Measurements from ENCODE around the gene FUT9. TPM values are rescaled to one million over a fixed set of nuclear protein-coding genes. Genes with fewer than 3 reads are reported as not detected.

Gene FUT9
- total RNA-seq, 1 donor from 2014 or later, result 6.3 TPM

DNA sequence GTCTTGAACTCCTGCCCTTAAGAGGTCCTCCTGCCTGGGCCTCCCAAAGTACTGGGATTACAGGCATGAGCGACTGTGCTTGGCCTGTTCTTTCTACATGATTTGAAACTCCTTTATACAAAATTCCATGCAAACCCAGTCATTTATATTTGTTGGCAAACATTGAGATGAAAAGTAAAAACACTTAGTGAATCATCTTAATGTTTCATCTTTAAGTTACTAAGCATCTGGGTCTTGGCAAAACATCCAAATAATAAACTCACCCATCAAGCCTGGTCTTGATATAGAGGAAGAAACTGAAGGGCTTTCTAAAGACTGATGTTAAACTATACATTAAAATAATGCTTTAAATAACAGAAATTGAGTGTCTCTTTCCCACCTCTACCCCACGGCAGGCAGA lies 95.1 kb downstream of the FUT9 start:
- Mint-ChIP-seq H3K27me3 (ENCODE audit: insufficient read depth, low read depth) (no peaks in the 10 kb centered on the region), H3K27ac (no peak overlapping the region), H3K9me3 (no peaks in the 10 kb centered on the region), H3K4me3 (no peak overlapping the region), H3K36me3 (no peaks in the 10 kb centered on the region), H3K4me1 (no peaks in the 10 kb centered on the region)
- Histone ChIP-seq H3K27me3 (no peaks in the 10 kb centered on the region), H3K9me3 (ENCODE audit: low read depth) (no peaks in the 10 kb centered on the region), H3K79me2 (ENCODE audit: low read depth) (no peaks in the 10 kb centered on the region), H3K4me1 (peaks cover 5% of the 10 kb centered on the region), H3K27ac (no peak overlapping the region), H3K36me3 (no peaks in the 10 kb centered on the region), H4K20me1 (ENCODE audit: low read depth) (no peaks in the 10 kb centered on the region), H3F3A (ENCODE audit: low read depth) (no peaks in the 10 kb centered on the region), H2AFZ (replicated peaks) (no peak overlapping the region), H3K9ac (no peak overlapping the region), H3K4me2 (no peak overlapping the region), H3K4me3 (no peak overlapping the region)
- TF ChIP-seq EZH2phosphoT487 (IDR thresholded peaks at IDR 0.05), result no peak
- TF ChIP-seq, protein P1, sequence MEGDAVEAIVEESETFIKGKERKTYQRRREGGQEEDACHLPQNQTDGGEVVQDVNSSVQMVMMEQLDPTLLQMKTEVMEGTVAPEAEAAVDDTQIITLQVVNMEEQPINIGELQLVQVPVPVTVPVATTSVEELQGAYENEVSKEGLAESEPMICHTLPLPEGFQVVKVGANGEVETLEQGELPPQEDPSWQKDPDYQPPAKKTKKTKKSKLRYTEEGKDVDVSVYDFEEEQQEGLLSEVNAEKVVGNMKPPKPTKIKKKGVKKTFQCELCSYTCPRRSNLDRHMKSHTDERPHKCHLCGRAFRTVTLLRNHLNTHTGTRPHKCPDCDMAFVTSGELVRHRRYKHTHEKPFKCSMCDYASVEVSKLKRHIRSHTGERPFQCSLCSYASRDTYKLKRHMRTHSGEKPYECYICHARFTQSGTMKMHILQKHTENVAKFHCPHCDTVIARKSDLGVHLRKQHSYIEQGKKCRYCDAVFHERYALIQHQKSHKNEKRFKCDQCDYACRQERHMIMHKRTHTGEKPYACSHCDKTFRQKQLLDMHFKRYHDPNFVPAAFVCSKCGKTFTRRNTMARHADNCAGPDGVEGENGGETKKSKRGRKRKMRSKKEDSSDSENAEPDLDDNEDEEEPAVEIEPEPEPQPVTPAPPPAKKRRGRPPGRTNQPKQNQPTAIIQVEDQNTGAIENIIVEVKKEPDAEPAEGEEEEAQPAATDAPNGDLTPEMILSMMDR (IDR thresholded peaks at IDR 0.05), result no peak
- no peak for TF ChIP-seq EZH2 (IDR thresholded peaks at IDR 0.05)
- DNase-seq (ENCODE audit: low spot score), result no peak

DNA sequence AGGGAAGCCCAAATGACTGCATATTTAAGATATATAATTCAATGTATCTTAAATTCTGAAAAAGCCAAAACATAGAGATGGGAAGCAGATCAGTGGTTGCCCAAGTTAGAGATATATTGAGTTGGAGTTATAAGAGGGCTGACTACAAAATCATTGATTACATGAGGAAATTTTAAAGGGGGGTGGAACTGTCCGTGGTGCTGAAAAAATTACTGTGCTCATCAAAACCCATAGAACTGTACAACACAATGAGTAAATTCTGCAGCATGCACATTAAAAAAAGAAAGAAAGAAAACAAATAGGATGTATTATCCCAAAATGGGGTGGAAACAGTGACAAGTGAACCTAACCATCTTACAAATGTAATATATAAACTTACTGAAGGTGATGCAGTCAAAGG lies 100.9 kb downstream of the FUT9 start:
- no peaks in the 10 kb centered on the region for H3K27me3 Mint-ChIP-seq (ENCODE audit: insufficient read depth, low read depth)
- Histone ChIP-seq H3K4me1 (no peaks in the 10 kb centered on the region), H3K36me3 (no peaks in the 10 kb centered on the region), H3K9ac (no peak overlapping the region), H3K27ac (no peak overlapping the region), H3K9me3 (ENCODE audit: low read depth) (no peaks in the 10 kb centered on the region), H3K4me2 (no peak overlapping the region), H3K4me3 (no peak overlapping the region), H3K79me2 (ENCODE audit: low read depth) (no peaks in the 10 kb centered on the region), H4K20me1 (ENCODE audit: low read depth) (peaks cover 3% of the 10 kb centered on the region), H3K27me3 (no peaks in the 10 kb centered on the region), H2AFZ (replicated peaks) (no peak overlapping the region), H3F3A (ENCODE audit: low read depth) (no peaks in the 10 kb centered on the region)
- H3K9me3 Mint-ChIP-seq, result no peaks in the 10 kb centered on the region
- no peak for TF ChIP-seq EZH2phosphoT487 (IDR thresholded peaks at IDR 0.05)
- TF ChIP-seq EZH2 (IDR thresholded peaks at IDR 0.05), result no peak
- TF ChIP-seq, protein P1 (IDR thresholded peaks at IDR 0.05), result no peak
- H3K4me1 Mint-ChIP-seq, result no peaks in the 10 kb centered on the region
- no peaks in the 10 kb centered on the region for H3K36me3 Mint-ChIP-seq
- peak; percentile 26 for DNase-seq (ENCODE audit: low spot score)
- no peak overlapping the region for H3K4me3 Mint-ChIP-seq
- H3K27ac Mint-ChIP-seq, result no peak overlapping the region

DNA sequence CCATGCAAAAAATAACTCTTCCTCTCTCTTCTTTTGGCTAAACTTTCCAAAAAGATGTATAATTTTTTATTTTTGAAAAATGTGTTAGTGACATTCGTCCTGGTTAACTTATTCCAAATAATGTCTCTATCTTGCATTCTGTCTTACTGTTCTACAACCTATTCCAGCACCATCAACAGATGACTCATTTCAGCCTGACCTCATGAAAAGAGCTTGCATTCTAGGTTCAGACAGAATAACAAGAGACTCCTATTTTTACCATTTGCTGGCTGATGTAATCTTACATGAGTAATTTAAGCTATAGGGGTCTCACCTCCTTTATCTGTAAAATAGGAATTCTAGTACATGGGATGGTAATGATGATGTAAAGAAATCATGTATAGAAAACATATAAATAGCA lies 109.0 kb downstream of the FUT9 start:
- Histone ChIP-seq H3F3A (ENCODE audit: low read depth) (no peaks in the 10 kb centered on the region), H3K27ac (no peak overlapping the region), H3K9ac (no peak overlapping the region), H3K4me3 (no peak overlapping the region), H3K36me3 (no peaks in the 10 kb centered on the region), H3K27me3 (no peaks in the 10 kb centered on the region), H2AFZ (replicated peaks) (no peak overlapping the region), H3K4me1 (no peaks in the 10 kb centered on the region), H3K9me3 (ENCODE audit: low read depth) (no peaks in the 10 kb centered on the region), H4K20me1 (ENCODE audit: low read depth) (no peaks in the 10 kb centered on the region), H3K79me2 (ENCODE audit: low read depth) (no peaks in the 10 kb centered on the region), H3K4me2 (no peak overlapping the region)
- H3K4me3 Mint-ChIP-seq, result no peak overlapping the region
- no peaks in the 10 kb centered on the region for H3K9me3 Mint-ChIP-seq
- TF ChIP-seq, protein P1 (IDR thresholded peaks at IDR 0.05), result no peak
- TF ChIP-seq EZH2phosphoT487 (IDR thresholded peaks at IDR 0.05) (no peak), EZH2 (IDR thresholded peaks at IDR 0.05) (no peak)
- H3K4me1 Mint-ChIP-seq, result no peaks in the 10 kb centered on the region
- no peak overlapping the region for H3K27ac Mint-ChIP-seq
- no peaks in the 10 kb centered on the region for H3K36me3 Mint-ChIP-seq
- no peaks in the 10 kb centered on the region for H3K27me3 Mint-ChIP-seq (ENCODE audit: insufficient read depth, low read depth)
- no peak for DNase-seq (ENCODE audit: low spot score)

All from neural progenitor cell (in vitro differentiated cells).